ENCODE results near the gene HOXB9.

- no peak for TF ChIP-seq CTCF (IDR thresholded peaks at IDR 0.05; ENCODE audit: low read depth, low read length, poor library complexity, severe bottlenecking)
- TF ChIP-seq EZH2phosphoT487 (IDR thresholded peaks at IDR 0.05; ENCODE audit: borderline replicate concordance, low read length): no peak
Observed at GRCh38 chr17:48611213-48611612, 14.9 kb downstream of the HOXB9 start.
